GM10847 (cell line): Measurements from ENCODE around the gene SZT2.

Experiments
- POLR2A ChIP-seq: IDR thresholded peaks from 2 replicates; pipeline ENCODE4 v1.6.1; 2011; ENCODE audit not compliant: insufficient read length; ENCODE audit errors: extremely low read depth

Gene SZT2

DNA sequence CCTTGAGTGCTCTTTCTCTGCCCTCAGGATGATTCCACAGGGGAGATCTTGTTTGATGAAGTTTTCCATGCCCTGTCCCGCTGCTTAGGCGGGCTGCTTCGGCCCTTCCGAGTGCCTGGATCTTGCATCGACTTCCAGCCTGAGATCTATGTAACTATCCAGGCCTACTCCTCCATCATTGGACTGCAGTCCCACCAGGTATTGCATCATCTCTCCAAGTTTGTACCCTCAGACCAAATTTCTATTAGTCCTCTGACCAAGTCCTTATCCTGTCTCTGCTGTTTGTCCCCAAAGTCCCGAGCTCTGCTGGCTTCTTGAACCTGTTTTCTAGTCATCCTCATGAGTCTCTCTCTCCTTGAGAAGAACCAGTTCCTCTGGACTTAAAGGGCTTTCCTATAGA lies 14.7 kb downstream of the SZT2 start:
- TF ChIP-seq POLR2A, result no peak

DNA sequence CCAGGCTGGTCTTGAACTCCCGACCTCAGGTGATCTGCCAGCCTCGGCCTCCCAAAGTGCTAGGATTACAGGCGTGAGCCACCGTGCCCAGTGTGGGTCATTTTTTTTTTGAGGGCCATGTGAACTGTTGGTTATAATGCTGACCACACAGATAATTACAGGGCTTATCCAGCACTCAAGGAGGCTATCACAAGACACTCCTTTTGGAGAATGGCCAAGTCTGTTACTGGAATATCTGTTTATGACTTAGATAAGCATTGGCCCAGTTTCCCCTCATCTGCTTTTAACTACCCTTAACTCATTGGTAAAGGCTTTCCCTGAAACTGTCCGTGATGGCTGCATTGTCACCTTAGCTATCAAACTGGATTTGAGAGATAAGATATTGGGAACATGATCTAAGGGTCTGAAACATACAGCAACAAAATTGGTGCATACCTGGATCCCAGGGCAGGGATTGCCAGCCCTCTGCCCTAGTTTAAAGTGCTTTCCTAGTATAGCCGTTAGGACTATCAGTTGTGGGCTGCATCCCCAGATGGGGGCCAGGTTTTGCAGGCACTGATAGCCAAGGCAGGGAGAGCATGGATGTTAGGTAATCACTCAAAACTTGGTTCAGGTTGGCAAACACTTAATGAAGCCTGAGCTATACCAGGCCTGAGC lies 15.6 kb downstream of the SZT2 start:
- no peak for TF ChIP-seq POLR2A

DNA sequence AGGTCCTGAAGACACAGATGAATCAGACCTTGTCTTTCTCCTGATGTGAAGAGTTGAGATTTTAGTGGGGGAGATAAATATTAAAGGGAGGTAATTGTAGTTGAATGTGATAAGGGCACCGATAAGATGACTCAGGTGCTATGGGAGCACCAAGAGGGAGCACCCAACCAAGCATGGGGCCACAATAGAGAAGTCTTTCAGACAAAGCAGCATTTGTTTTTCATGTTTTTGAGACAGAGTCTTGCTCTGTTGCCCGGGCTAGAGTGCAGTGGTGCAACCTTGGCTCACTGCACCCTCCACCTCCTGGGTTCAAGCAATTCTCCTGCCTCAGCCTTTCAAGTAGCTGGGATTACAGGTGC lies 16.2 kb downstream of the SZT2 start:
- TF ChIP-seq POLR2A, result no peak

DNA sequence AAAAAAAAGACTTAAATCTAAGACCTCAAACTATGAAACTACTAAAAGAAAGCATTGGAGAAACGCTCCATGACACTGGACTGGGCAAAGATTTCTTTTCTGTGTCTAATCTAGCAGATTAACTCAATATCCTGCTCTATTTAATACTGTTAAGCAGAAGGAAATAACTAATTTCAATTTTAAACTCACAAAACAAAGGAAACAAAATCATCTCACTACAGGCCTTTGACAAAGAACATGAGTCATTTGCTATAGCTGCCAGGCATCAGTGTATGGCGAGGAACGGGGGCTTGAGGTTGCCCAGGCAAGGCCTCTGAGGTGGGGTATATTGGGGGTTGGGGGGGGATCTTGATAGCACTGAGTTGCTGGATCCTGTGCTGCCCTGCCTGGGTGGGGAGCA lies 20.9 kb downstream of the SZT2 start:
- no peak for TF ChIP-seq POLR2A

DNA sequence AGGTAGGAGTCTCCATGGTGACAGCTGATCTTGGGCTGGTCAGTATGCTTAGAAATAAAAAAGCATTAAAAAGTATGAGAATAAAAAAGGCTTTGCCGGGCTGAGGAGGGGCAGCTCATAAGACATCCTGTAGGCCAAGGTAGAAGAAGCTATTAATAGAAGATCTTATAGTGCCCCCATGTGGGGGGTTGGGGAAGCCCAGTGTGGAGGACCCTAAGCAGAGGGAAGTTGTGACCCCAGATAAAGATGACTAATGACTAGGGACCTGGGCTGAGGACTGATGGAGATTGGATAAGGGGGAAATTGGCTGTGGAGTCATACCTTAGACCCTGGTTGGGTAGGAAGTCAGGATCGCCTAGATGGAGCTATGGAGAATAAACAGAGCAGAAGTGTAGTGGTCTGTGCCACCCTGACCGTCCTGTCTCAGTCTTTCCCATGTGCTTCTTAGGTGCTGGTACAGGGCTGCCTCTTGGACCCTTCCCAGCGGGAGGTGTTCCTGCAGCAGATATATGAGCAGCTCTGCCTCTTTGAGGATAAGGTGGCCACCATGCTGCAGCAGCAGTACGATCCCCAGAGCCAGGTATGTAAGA lies 25.0 kb downstream of the SZT2 start:
- no peak for TF ChIP-seq POLR2A

DNA sequence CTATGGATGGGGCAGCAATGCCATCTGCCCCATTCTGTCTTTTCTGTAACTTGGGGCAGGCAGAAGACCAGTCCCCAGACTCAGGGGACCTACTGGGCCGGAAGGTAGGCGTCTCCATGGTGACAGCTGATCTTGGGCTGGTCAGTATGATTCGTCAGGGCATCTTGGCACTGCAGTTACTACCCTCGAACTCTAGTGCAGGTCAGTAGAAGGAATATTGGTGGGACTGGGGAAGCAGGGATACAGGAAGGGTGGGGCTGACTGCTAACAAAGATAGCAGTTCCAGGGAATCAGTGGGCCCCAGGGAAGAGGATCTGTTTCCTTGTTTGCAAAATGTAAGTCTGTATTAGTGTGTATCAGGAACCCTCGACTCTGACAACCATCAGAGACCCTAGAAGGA lies 26.2 kb downstream of the SZT2 start:
- TF ChIP-seq POLR2A, result no peak

DNA sequence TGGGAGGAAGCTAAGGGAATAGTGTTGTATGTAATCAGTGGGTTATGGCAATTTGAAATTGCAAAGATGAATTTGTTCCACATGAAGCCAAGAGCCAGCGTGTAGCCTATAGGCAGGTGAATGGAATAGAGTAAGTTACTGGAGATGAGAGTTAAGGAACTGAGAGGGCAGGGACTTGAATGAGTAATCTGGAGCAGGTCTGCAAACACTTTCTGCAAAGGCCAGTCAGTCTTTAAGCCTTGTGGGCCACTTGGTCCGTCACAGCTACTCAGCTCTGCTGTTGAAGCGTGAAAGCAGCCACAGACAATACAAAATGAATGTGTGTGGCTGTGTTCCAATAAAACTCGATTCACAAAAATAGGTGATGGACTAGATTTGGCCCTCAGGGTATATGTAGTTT lies 29.2 kb downstream of the SZT2 start:
- no peak for TF ChIP-seq POLR2A

DNA sequence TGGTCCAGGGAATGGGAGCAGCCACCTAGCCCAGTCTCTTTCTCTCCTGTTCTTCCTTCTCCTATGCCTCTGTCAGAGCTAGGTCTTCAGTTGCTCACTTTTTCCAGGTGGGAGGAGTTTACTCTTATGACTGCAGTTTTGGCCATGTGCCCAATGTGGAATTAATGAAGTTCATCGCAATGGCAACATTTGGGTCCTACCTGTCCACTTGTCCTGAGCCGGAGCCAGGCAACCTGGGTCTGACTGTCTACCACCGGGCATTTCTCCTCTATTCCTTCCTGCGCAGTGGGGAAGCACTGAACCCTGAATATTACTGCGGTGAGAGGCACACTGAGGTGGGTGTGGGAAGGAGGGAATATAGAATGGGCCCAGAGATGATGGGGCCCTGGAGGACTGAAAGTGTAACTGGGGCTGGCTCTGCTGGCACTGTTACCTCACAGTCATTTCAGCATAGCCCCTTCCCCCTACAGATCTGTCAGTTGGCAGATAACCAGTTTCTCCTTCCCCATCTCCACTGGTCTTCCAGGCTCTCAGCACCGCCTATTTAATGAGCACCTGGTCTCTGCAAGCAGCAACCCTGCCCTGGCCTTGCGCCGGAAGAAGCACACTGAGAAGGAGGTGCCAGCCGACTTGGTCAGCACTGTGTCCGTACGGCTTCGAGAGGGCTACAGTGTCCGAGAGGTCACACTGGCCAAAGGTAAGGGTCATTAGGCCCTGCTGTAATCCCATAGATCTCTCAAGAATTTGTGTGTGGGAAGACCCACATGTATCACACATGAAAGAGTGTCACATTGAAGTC lies 30.1 kb downstream of the SZT2 start:
- TF ChIP-seq POLR2A, result no peak

DNA sequence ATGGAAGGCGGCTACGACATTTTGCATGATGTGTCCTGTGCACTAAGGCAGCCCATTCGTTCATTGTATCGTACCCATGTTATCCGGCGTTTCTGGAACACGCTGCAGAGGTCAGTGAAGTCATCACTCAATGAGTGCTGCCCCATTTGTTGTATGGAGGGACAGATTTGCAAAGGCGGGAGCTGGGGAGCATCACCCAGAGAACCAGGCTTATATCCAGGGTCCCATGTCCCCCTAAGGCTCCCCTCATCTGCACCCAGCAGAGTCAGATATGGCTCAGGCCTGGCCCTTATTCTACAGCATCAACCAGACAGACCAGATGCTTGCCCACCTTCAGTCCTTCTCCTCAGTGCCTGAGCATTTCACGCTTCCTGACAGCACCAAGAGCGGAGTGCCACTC lies 31.2 kb downstream of the SZT2 start:
- no peak for TF ChIP-seq POLR2A

DNA sequence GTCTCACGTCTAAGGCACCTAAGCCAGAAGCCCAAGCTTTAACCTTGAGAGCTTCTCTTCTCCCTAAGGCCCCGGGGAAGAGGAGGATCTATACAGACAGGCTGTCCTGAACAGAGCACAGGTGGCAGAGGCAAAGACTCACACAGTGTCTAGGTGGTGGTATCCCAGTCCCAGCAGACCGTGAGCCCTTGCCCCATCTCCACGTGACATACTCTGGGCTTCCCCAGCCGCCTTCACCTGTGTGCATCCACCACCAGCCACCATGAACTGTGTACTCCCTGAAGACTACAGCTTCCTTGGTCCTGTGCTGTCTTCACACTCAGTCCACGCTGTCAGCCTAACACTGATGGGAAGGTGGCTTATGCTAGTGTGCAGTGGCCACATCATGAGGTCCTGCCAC lies 31.7 kb downstream of the SZT2 start:
- TF ChIP-seq POLR2A, result no peak

DNA sequence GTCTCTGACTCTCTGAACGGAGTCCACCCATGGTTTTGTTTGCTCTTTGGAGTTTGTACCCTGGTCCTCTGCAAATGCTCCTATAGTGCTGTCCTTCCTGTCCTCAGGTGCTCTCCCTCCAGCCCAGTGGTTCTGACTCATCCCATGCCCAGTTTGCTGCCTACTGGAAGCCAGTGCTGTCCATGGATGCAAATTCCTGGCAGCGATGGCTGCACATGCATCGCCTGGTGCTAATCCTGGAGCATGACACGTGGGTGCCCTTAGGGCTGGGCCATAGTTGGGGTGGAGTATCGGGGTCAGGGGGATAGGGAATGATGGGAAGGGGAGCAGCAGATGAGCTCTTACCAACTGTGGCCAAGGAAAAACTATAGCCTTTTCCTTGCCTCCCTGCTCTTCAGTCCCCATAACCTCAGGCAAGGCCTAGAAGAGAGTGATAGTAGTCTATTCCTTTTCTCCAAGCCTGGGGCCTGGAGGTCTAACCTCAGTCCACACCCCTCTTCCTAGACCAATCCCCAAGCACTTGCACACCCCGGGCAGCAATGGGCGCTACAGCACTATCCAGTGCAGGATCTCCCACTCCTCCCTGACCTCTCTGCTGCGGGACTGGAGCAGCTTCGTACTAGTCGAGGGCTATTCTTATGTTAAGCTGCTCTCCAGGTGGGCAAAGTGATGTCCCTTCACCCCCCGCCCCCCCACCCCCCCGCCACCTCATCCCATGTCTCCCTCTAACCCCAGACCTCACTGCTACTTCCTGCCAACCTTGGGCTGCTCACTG lies 32.5 kb downstream of the SZT2 start:
- TF ChIP-seq POLR2A, result no peak

DNA sequence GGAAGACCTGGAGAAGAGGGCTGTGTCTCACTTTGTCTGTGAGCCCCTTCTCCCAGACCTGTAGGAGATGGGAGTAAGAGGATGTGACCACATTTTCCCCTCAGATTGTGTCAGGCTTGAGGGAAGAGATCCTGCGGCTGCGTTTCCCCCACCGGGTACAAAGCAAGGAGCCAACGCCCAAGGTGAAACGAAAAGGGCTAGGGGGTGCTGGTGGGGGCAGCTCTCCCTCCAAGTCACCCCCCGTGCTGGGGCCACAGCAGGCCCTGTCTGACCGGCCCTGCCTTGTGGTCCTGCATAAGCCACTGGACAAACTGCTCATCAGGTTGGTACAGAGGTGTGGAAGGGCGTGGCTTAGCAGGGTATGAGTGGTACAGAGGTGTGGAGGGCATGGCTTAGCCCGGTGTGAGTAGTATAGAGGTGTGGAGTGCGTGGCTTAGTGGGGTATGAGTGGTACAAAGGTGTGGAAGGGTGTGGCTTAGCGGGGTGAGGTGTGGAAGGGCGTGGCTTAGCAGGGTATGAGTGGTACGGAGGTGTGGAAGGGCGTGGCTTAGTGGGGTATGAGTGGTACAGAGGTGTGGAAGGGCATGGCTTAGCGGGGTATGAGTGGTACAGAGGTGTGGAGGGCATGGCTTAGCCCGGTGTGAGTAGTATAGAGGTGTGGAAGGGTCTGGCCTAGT lies 33.4 kb downstream of the SZT2 start:
- TF ChIP-seq POLR2A, result no peak

DNA sequence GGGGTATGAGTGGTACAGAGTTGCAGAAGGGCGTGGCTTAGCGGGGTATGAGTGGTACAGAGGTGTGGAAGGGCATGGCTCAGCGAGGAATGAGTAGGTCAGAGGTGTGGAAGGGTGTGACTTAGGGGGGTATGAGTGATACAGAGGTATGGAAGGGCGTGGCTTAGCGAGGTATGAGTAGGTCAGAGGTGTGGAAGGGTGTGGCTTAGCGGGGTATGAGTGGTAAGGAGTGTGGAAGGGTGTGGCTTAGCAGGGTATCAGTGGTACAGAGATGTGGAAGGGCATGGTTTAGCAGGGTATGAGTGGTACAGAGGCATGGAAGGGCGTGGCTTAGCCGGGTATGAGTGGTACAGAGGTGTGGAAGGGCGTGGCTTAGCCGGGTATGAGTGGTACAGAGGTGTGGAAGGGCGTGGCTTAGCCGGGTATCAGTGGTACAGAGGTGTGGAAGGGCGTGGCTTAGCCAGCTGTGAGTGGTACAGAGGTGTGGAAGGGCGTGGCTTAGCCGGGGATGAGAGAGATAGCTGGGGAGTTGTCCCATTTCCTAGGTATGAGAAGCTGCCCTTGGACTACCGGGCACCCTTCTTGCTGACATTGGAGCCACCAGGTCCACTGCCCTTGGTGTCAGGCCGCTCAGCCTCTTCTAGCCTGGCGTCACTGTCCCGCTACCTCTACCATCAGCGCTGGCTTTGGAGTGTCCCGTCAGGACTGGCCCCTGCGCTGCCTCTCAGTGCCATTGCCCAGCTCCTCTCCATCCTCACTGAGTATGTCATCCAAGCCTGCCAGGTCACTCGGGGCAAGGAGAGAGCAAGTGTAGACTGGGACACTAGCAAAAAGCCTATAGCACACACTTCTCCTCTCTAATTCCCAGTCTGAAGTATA lies 34.2 kb downstream of the SZT2 start:
- TF ChIP-seq POLR2A, result no peak

DNA sequence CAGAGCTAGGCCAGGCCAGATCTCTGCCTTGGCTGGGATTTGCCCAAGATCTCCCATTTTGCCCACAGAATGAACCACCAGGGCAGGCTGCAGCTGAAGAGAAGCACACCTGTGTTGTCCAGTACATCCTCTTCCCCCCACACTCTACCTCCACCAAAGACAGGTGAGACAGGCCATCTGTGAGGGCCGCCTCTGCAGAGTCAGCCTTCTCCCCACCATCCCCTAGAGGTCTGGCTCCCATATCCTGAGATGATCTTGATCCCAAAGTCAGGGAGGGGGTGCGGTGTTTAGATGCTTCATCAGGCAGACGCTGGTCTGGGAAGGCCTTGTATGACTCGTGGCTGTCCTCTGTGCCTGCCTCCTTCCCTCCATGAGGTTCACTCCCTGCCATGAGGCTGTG lies 35.3 kb downstream of the SZT2 start:
- no peak for TF ChIP-seq POLR2A
